ENCODE results near the gene PLCL1. TPM values are rescaled to one million over a fixed set of nuclear protein-coding genes. Genes with fewer than 3 reads are reported as not detected.

The PLCL1 gene
- total RNA-seq, 2 donors from 2014 or later, result 0.04 to 0.11 TPM

DNA sequence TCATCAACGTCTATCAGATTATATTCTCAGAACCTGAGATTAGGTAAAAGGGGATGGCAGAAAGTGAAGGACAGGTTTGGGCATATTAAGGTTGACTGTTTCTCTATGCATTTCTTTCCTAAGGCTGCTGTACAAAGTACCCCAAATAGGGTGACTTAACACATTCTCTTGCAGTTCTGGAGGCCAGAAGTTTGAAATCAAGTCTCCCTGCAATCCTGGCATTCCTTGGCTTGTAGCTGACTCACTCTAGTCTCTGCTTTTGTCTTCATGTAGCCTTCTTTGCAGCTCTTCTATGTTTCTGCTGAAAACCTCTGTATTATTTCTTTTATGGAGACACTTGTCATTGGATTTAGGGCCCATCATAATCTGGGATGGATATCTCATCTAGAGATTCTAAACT, 364.3 kb downstream of the PLCL1 start:
- WGBS, 2 experiments (ENCODE audit: insufficient coverage in 1 of 2, insufficient read length in 1 of 2), result 100% methylated on average over 1 of the region's 1 CpG; no CpG with 5 or more reads in 1 of the 2 experiments
- DNase-seq, result no peak

DNA sequence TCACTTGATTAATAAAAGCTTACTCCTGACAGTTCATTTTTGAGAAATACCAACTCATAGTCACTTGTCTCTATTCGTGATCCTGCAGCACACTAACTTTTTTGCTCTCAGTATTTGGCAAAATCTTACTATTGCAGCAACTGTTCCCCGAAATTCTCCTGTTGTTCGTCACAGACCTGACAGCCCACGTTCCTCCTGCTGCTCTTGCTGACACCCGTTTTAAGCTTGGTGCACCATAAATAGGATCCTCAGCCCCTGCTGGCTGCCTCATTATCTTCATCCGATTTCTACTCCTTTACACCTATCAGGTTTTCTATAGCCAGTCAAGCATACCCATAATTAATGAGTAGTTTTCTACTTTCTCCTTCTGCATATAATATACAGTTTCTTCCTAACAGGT, 368.8 kb downstream of the PLCL1 start:
- Histone ChIP-seq H3K27me3 (ENCODE audit: control insufficient read depth, insufficient read depth, low read length, poor library complexity, severe bottlenecking) (no peaks in the 10 kb centered on the region), H3K9ac (ENCODE audit: extremely low read depth, low read length, poor library complexity, severe bottlenecking) (no peak overlapping the region), H3K4me3 (ENCODE audit: low read length) (no peak overlapping the region), H3K36me3 (ENCODE audit: control insufficient read depth, insufficient read depth, low read length) (no peaks in the 10 kb centered on the region), H3K4me1 (ENCODE audit: control insufficient read depth, insufficient read depth, low read length) (no peaks in the 10 kb centered on the region), H3K9me3 (ENCODE audit: control insufficient read depth, low read length) (no peaks in the 10 kb centered on the region), H3K27ac (ENCODE audit: low read depth, low read length) (no peak overlapping the region)
- H3K4me1 Mint-ChIP-seq, result no peaks in the 10 kb centered on the region
- peaks cover 3% of the 10 kb centered on the region for H3K9me3 Mint-ChIP-seq
- WGBS, 2 experiments (ENCODE audit: insufficient coverage in 1 of 2, insufficient read length in 1 of 2), result 67 to 82% methylated on average over 6 of the region's 6 CpGs
- TF ChIP-seq, protein P1, sequence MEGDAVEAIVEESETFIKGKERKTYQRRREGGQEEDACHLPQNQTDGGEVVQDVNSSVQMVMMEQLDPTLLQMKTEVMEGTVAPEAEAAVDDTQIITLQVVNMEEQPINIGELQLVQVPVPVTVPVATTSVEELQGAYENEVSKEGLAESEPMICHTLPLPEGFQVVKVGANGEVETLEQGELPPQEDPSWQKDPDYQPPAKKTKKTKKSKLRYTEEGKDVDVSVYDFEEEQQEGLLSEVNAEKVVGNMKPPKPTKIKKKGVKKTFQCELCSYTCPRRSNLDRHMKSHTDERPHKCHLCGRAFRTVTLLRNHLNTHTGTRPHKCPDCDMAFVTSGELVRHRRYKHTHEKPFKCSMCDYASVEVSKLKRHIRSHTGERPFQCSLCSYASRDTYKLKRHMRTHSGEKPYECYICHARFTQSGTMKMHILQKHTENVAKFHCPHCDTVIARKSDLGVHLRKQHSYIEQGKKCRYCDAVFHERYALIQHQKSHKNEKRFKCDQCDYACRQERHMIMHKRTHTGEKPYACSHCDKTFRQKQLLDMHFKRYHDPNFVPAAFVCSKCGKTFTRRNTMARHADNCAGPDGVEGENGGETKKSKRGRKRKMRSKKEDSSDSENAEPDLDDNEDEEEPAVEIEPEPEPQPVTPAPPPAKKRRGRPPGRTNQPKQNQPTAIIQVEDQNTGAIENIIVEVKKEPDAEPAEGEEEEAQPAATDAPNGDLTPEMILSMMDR (conservative IDR thresholded peaks at IDR 0.05), result peak; percentile 16
- H3K27ac Mint-ChIP-seq, result no peak overlapping the region
- no peak overlapping the region for H3K4me3 Mint-ChIP-seq
- H3K36me3 Mint-ChIP-seq (ENCODE audit: low read depth), result no peaks in the 10 kb centered on the region
- no peak for DNase-seq
- H3K27me3 Mint-ChIP-seq (ENCODE audit: insufficient read depth), result no peaks in the 10 kb centered on the region

More for the DNA sequence above, 364.3 kb downstream of the PLCL1 start:
- H3K4me3 ChIP-seq (ENCODE audit: low read length), result no peak overlapping the region
- no peak overlapping the region for H3K9ac ChIP-seq (ENCODE audit: extremely low read depth, low read length, poor library complexity, severe bottlenecking)
- TF ChIP-seq, protein P1 (conservative IDR thresholded peaks at IDR 0.05), result no peak
- no peaks in the 10 kb centered on the region for H3K27me3 ChIP-seq (ENCODE audit: control insufficient read depth, insufficient read depth, low read length, poor library complexity, severe bottlenecking)
- no peaks in the 10 kb centered on the region for H3K4me1 Mint-ChIP-seq
- H3K9me3 Mint-ChIP-seq, result no peaks in the 10 kb centered on the region
- no peaks in the 10 kb centered on the region for H3K36me3 ChIP-seq (ENCODE audit: control insufficient read depth, insufficient read depth, low read length)
- no peaks in the 10 kb centered on the region for H3K9me3 ChIP-seq (ENCODE audit: control insufficient read depth, low read length)
- no peaks in the 10 kb centered on the region for H3K4me1 ChIP-seq (ENCODE audit: control insufficient read depth, insufficient read depth, low read length)
- no peak overlapping the region for H3K27ac Mint-ChIP-seq
- no peaks in the 10 kb centered on the region for H3K36me3 Mint-ChIP-seq (ENCODE audit: low read depth)
- no peak overlapping the region for H3K27ac ChIP-seq (ENCODE audit: low read depth, low read length)
- no peaks in the 10 kb centered on the region for H3K27me3 Mint-ChIP-seq (ENCODE audit: insufficient read depth)
- no peak overlapping the region for H3K4me3 Mint-ChIP-seq

DNA sequence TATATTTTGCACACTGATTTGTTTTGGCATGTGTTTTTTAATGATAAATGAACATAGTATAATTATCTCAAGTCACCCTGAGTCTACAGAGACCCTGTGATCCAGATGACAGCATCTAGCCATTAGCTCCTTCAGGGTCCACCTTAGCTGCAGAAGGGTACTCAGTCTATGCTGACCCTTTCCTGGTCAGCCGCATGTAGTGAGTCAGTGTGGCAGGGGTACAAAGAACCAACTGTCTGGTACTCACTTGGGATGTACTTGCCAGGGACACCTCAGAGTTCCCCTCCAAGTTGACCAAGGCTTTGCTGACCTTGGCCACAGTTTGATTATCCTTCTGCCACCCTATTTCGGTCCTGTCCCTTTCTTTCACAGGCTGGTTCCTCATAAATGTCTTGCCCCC, 369.5 kb downstream of the PLCL1 start:
- Mint-ChIP-seq H3K36me3 (ENCODE audit: low read depth) (no peaks in the 10 kb centered on the region), H3K27me3 (ENCODE audit: insufficient read depth) (no peaks in the 10 kb centered on the region), H3K4me1 (no peaks in the 10 kb centered on the region), H3K4me3 (no peak overlapping the region), H3K9me3 (peaks cover 9% of the 10 kb centered on the region), H3K27ac (no peak overlapping the region)
- TF ChIP-seq, protein P1 (conservative IDR thresholded peaks at IDR 0.05), result no peak
- Histone ChIP-seq H3K9me3 (ENCODE audit: control insufficient read depth, low read length) (peaks cover 5% of the 10 kb centered on the region), H3K27me3 (ENCODE audit: control insufficient read depth, insufficient read depth, low read length, poor library complexity, severe bottlenecking) (no peaks in the 10 kb centered on the region), H3K27ac (ENCODE audit: low read depth, low read length) (no peak overlapping the region), H3K4me3 (ENCODE audit: low read length) (no peak overlapping the region), H3K4me1 (ENCODE audit: control insufficient read depth, insufficient read depth, low read length) (no peaks in the 10 kb centered on the region), H3K36me3 (ENCODE audit: control insufficient read depth, insufficient read depth, low read length) (no peaks in the 10 kb centered on the region), H3K9ac (ENCODE audit: extremely low read depth, low read length, poor library complexity, severe bottlenecking) (no peak overlapping the region)
- 89 to 93% methylated on average over 2 of the region's 2 CpGs for WGBS, 2 experiments (ENCODE audit: insufficient coverage in 1 of 2, insufficient read length in 1 of 2)
- DNase-seq, result no peak

Measured in endodermal cell (in vitro differentiated cells).